Gastroesophageal sphincter (tissue), 3 donors: ENCODE measurements around the gene KRTAP5-3.
"Not testable (repeated sequence)": the region's sequence is repeated elsewhere in the genome, so short reads cannot be mapped to it uniquely, and the experiment has no call there.

ENCODE experiments used
- EP300 ChIP-seq: sonication (generic); formaldehyde crosslinking; IDR thresholded peaks from one replicate; pipeline ENCODE4 v1.6.1; 2017; ENCODE audit warnings: antibody characterized with exemption, mild to moderate bottlenecking
- POLR2AphosphoS5 ChIP-seq: sonication (generic); formaldehyde crosslinking; IDR thresholded peaks from one replicate; pipeline ENCODE4 v1.6.1; 2017; ENCODE audit warnings: antibody characterized with exemption
- TF ChIP-seq, protein P1 (sequence below), 4 experiments: fragments of 200-600 bp in 2 of 4; fragments of 450-650 bp in 2 of 4; sonication (generic) in 1 of 4; IDR thresholded peaks; one replicate each; pipeline ENCODE4 v1.5.1; 2017 to 2019; ENCODE audit warnings: antibody characterized with exemption in 4 of 4, mild to moderate bottlenecking in 2 of 4, moderate library complexity in 2 of 4

DNA sequence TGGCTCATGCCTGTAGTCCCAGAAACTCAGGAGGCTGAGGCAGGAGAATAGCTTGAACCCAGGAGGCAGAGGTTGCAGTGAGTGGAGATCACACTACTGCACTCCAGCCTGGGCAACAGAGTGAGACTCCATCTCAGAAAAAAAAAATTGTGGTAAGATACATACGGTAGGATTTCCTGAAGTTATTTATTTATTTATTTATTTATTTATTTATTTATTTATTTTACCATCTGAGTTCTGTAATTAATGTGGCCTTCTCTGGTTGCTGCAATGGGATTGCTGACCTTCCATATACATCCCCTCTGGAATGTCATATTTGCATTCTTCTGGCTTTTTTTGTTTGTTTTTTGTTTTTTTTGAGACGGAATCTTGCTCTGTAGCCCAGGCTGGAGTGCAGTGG is 25.4 kb downstream of the KRTAP5-3 start:
- TF ChIP-seq, protein P1, sequence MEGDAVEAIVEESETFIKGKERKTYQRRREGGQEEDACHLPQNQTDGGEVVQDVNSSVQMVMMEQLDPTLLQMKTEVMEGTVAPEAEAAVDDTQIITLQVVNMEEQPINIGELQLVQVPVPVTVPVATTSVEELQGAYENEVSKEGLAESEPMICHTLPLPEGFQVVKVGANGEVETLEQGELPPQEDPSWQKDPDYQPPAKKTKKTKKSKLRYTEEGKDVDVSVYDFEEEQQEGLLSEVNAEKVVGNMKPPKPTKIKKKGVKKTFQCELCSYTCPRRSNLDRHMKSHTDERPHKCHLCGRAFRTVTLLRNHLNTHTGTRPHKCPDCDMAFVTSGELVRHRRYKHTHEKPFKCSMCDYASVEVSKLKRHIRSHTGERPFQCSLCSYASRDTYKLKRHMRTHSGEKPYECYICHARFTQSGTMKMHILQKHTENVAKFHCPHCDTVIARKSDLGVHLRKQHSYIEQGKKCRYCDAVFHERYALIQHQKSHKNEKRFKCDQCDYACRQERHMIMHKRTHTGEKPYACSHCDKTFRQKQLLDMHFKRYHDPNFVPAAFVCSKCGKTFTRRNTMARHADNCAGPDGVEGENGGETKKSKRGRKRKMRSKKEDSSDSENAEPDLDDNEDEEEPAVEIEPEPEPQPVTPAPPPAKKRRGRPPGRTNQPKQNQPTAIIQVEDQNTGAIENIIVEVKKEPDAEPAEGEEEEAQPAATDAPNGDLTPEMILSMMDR (IDR thresholded peaks at IDR 0.05), result not testable (repeated sequence)
- not testable (repeated sequence) for TF ChIP-seq POLR2AphosphoS5, EP300
